PC-3 (cell line): Measurements from ENCODE around the gene OR1J2. TPM values are rescaled to one million over a fixed set of nuclear protein-coding genes. Genes with fewer than 3 reads are reported as not detected.
"Not testable (repeated sequence)": the region's sequence is repeated elsewhere in the genome, so short reads cannot be mapped to it uniquely, and the experiment has no call there.

Experiments
- ATAC-seq: fragments of 200-7000 bp; cut with Tn5 transposase; 2 replicates; pipeline ENCODE4 v1.9.1; 2020; ENCODE audit warnings: mild to moderate bottlenecking, moderate library complexity
- BruUV-seq: library from RNA; stranded (reverse); fragments of 400-500 nt; replicated peaks from 2 replicates; lab custom pipeline; 2021; lab: Mats Ljungman, UMichigan
- CTCF ChIA-PET: fragments of 300-600 bp; sonication (Branson Sonifier 250); formaldehyde crosslinking; loops from one replicate; lab custom pipeline; 2022; ENCODE audit warnings: antibody characterized with exemption; lab: Charles Lee
- POLR2A ChIA-PET: fragments of 300-600 bp; sonication (Branson Sonifier 250); formaldehyde crosslinking; loops from one replicate; lab custom pipeline; 2022; ENCODE audit warnings: antibody characterized with exemption; ENCODE audit not compliant: unreplicated experiment; lab: Charles Lee
- DNase-seq: peaks from one replicate; pipeline ENCODE4 v3.0.0-alpha.2; 2015
- H2AFZ ChIP-seq: fragments of 300-600 bp; sonication (generic); 2 replicates; pipeline ENCODE4 v1.6.0; 2016; ENCODE audit warnings: antibody characterized with exemption, low read length
- H3F3A ChIP-seq: fragments of 300-600 bp; sonication (generic); one replicate; pipeline ENCODE4 v1.6.0; 2017; ENCODE audit warnings: antibody characterized with exemption, low read length, control low read depth, mild to moderate bottlenecking; ENCODE audit not compliant: unreplicated experiment
- H3K27ac ChIP-seq: fragments of 300-600 bp; sonication (generic); 2 replicates; pipeline ENCODE4 v1.5.1; 2016; ENCODE audit warnings: mild to moderate bottlenecking, low read length
- H3K27me3 ChIP-seq: fragments of 300-600 bp; sonication (generic); 2 replicates; pipeline ENCODE4 v1.6.1; 2016; ENCODE audit warnings: low read length, mixed read lengths
- H3K36me3 ChIP-seq: fragments of 300-600 bp; sonication (generic); 2 replicates; pipeline ENCODE4 v1.6.1; 2016; ENCODE audit warnings: low read depth, mixed run types, low read length, mixed read lengths
- H3K4me1 ChIP-seq: fragments of 300-600 bp; sonication (generic); 2 replicates; pipeline ENCODE4 v1.5.1; 2016; ENCODE audit warnings: low read length; ENCODE audit not compliant: insufficient read depth
- H3K4me2 ChIP-seq: fragments of 300-600 bp; sonication (generic); 2 replicates; pipeline ENCODE4 v1.6.0; 2016; ENCODE audit warnings: low read length
- H3K4me3 ChIP-seq: fragments of 300-600 bp; sonication (generic); 2 replicates; pipeline ENCODE4 v1.5.1; 2016; ENCODE audit warnings: mild to moderate bottlenecking, low read length, mixed read lengths
- H3K79me2 ChIP-seq: fragments of 300-600 bp; sonication (generic); 2 replicates; pipeline ENCODE4 v1.6.1; 2017; ENCODE audit warnings: low read length, mixed read lengths
- H3K9ac ChIP-seq: fragments of 300-600 bp; sonication (generic); 2 replicates; pipeline ENCODE4 v1.6.0; 2016; ENCODE audit warnings: mild to moderate bottlenecking, low read length
- H3K9me2 ChIP-seq: fragments of 300-600 bp; sonication (generic); replicated peaks from 2 replicates; pipeline ENCODE4 v1.6.1; 2016; ENCODE audit warnings: mixed run types, low read length, mixed read lengths
- H3K9me3 ChIP-seq: fragments of 300-600 bp; sonication (generic); 2 replicates; pipeline ENCODE4 v1.6.1; 2016; ENCODE audit warnings: low read length, mixed read lengths
- H4K20me1 ChIP-seq: fragments of 300-600 bp; sonication (generic); 2 replicates; pipeline ENCODE4 v1.6.1; 2016; ENCODE audit warnings: low read length, mixed read lengths
- CTCF ChIP-seq: fragments of 300-600 bp; sonication (generic); conservative IDR thresholded peaks from 2 replicates; pipeline ENCODE4 v1.5.1; 2017; ENCODE audit warnings: antibody characterized with exemption, low read depth, mild to moderate bottlenecking, low read length
- EZH2 ChIP-seq: fragments of 300-600 bp; sonication (generic); IDR thresholded peaks from one replicate; pipeline ENCODE4 v1.6.1; 2017; ENCODE audit warnings: antibody characterized with exemption, mild to moderate bottlenecking, low read length; ENCODE audit not compliant: unreplicated experiment
- EZH2phosphoT487 ChIP-seq: fragments of 300-600 bp; sonication (generic); IDR thresholded peaks from 2 replicates; pipeline ENCODE4 v1.6.1; 2018; ENCODE audit warnings: mild to moderate bottlenecking, antibody characterized with exemption, low read length, borderline replicate concordance
- intact Hi-C: fragments of 100-400 bp; cut with micrococcal nuclease; formaldehyde crosslinking; loops from 2 replicates; pipeline ENCODE4 v1.9.0; 2023
- total RNA-seq: library from RNA; depleted of rRNA; stranded (reverse); fragments of >200 nt; gene quantifications from 2 replicates; pipeline ENCODE4 v1.2.3, GENCODE V29; 2014

OR1J2 gene
- total RNA-seq, 1 experiment from 2014 or later, result not detected

GRCh38 chr9:122536134-122536533 lies 25.5 kb downstream of the OR1J2 start:
- ChIA-PET POLR2A (no interaction called here), CTCF (no interaction called here)
- BruUV-seq, result no TSS peak
- no peaks in the 10 kb centered on the region for H3F3A ChIP-seq
- H3K27ac ChIP-seq, result no peak overlapping the region
- TF ChIP-seq EZH2 (no peak), CTCF (no peak), EZH2phosphoT487 (no peak)
- H4K20me1 ChIP-seq, result no peaks in the 10 kb centered on the region
- DNase-seq (no peak), ATAC-seq (no peak)
- H3K36me3 ChIP-seq, result no peaks in the 10 kb centered on the region
- no peaks in the 10 kb centered on the region for H3K9me3 ChIP-seq
- intact Hi-C loops, result no loop called here
- no peaks in the 10 kb centered on the region for H3K79me2 ChIP-seq
- no peaks in the 10 kb centered on the region for H3K9me2 ChIP-seq
- H3K27me3 ChIP-seq, result peaks cover 2% of the 10 kb centered on the region; the same call in 1 of the 2 replicates
- H2AFZ ChIP-seq, result no peak overlapping the region
- no peak overlapping the region for H3K9ac ChIP-seq
- no peak overlapping the region for H3K4me3 ChIP-seq
- no peaks in the 10 kb centered on the region for H3K4me1 ChIP-seq
- H3K4me2 ChIP-seq, result no peak overlapping the region

- H3F3A ChIP-seq, H3K79me2 ChIP-seq, H3K36me3 ChIP-seq, H3K4me1 ChIP-seq, H3K9me3 ChIP-seq, H3K9me2 ChIP-seq, H3K4me3 ChIP-seq, H3K27ac ChIP-seq, POLR2A ChIA-PET, DNase-seq, ATAC-seq, H3K9ac ChIP-seq, H2AFZ ChIP-seq, intact Hi-C loops, CTCF ChIA-PET, BruUV-seq, H3K4me2 ChIP-seq, H4K20me1 ChIP-seq: not testable (repeated sequence)
- peaks cover 11% of the 10 kb centered on the region for H3K27me3 ChIP-seq
These were observed 26.5 kb downstream of the OR1J2 start for GRCh38 chr9:122537066-122537465.

- Histone ChIP-seq H3F3A (no peaks in the 10 kb centered on the region), H3K4me3 (no peak overlapping the region), H3K9me3 (no peaks in the 10 kb centered on the region), H3K4me1 (no peaks in the 10 kb centered on the region), H3K9me2 (no peaks in the 10 kb centered on the region), H4K20me1 (no peaks in the 10 kb centered on the region), H3K27ac (no peak overlapping the region), H2AFZ (no peak overlapping the region), H3K36me3 (no peaks in the 10 kb centered on the region), H3K79me2 (no peaks in the 10 kb centered on the region), H3K9ac (no peak overlapping the region), H3K4me2 (no peak overlapping the region), H3K27me3 (peaks cover 22% of the 10 kb centered on the region)
- ChIA-PET CTCF (no interaction called here), POLR2A (no interaction called here)
- intact Hi-C loops, result no loop called here
- no TSS peak for BruUV-seq
- ATAC-seq (no peak), DNase-seq (no peak)
- TF ChIP-seq EZH2phosphoT487 (no peak), CTCF (no peak), EZH2 (no peak)
These were observed 28.2 kb downstream of the OR1J2 start for GRCh38 chr9:122538757-122539156.
